GM12878 (cell line): ENCODE measurements around the gene PTBP3. TPM values are rescaled to one million over a fixed set of nuclear protein-coding genes. Genes with fewer than 3 reads are reported as not detected.

Experiments used
- CTCF ChIP-seq, 3 experiments: IDR thresholded peaks in 2 of 3; conservative IDR thresholded peaks in 1 of 3; 2 replicates each; pipeline ENCODE4 v1.5.1; 2011; ENCODE audit warnings: low read depth in 3 of 3, low read length in 3 of 3, mild to moderate bottlenecking in 3 of 3, control low read depth in 2 of 3, moderate library complexity in 2 of 3, inconsistent platforms in 1 of 3, mixed read lengths in 1 of 3; ENCODE audit not compliant: control insufficient read depth in 2 of 3, insufficient read depth in 1 of 3; ENCODE audit errors: extremely low read depth in 1 of 3
- EZH2 ChIP-seq: IDR thresholded peaks from 2 replicates; pipeline ENCODE4 v1.6.1; 2012; ENCODE audit warnings: low read depth, mild to moderate bottlenecking, control low read depth, inconsistent platforms, low read length, borderline replicate concordance; ENCODE audit not compliant: control insufficient read depth
- NBN ChIP-seq: fragments of 450-650 bp; IDR thresholded peaks from 2 replicates; pipeline ENCODE4 v1.6.1; 2016
- NFIC ChIP-seq: IDR thresholded peaks from 2 replicates; pipeline ENCODE4 v1.6.1; 2012; ENCODE audit warnings: low read depth, mild to moderate bottlenecking, inconsistent platforms, low read length, moderate library complexity
- RAD21 ChIP-seq: IDR thresholded peaks from 2 replicates; pipeline ENCODE4 v1.6.1; 2011; ENCODE audit warnings: mild to moderate bottlenecking, low read depth, low read length, moderate library complexity; ENCODE audit not compliant: insufficient read depth
- polyA plus RNA-seq, 11 experiments: library from polyadenylated mRNA; depleted of rRNA in 4 of 11; unstranded in 6 of 11; stranded (reverse) in 5 of 11; fragments of >200 nt; fragmentation: Nextera tagmentation in 4 of 11; fragmentation: Illumina TruSeq in 1 of 11; extraction: Ambion mirVana in 4 of 11; extraction: Trizol in 1 of 11; gene quantifications; 1 replicate in 1 of 11; 2 replicates in 10 of 11; pipeline versions ENCODE4 v1.2.1 to v1.2.3, GENCODE V29; 2011 to 2016; ENCODE audit warnings: inconsistent platforms in 2 of 11, missing spikeins in 2 of 11, low read depth in 1 of 11
- total RNA-seq, 4 experiments: library from RNA; depleted of rRNA in 3 of 4; stranded (reverse); fragments of >200 nt in 3 of 4; fragmentation: Illumina TruSeq in 1 of 4; extraction: Trizol in 1 of 4; gene quantifications; 2 replicates each; pipeline versions ENCODE4 v1.2.1 to v1.2.3, GENCODE V29; 2013 to 2021
- TF ChIP-seq, protein P1 (sequence below): fragments of 450-650 bp; IDR thresholded peaks from 2 replicates; pipeline ENCODE4 v1.6.1; 2017; ENCODE audit warnings: antibody characterized with exemption, mild to moderate bottlenecking, moderate library complexity
- TF ChIP-seq, protein P2 (sequence below): IDR thresholded peaks from 2 replicates; pipeline ENCODE4 v1.6.1; 2012; ENCODE audit warnings: low read depth, low read length, improper control_type of control experiment

Gene PTBP3
- total and polyA plus RNA-seq, 10 of the 15 experiments (the other 5 are each of a cell fraction or from before 2014, with no cell fraction given) = 12.5 to 104 (median 52.7) TPM

- TF ChIP-seq, protein P1, sequence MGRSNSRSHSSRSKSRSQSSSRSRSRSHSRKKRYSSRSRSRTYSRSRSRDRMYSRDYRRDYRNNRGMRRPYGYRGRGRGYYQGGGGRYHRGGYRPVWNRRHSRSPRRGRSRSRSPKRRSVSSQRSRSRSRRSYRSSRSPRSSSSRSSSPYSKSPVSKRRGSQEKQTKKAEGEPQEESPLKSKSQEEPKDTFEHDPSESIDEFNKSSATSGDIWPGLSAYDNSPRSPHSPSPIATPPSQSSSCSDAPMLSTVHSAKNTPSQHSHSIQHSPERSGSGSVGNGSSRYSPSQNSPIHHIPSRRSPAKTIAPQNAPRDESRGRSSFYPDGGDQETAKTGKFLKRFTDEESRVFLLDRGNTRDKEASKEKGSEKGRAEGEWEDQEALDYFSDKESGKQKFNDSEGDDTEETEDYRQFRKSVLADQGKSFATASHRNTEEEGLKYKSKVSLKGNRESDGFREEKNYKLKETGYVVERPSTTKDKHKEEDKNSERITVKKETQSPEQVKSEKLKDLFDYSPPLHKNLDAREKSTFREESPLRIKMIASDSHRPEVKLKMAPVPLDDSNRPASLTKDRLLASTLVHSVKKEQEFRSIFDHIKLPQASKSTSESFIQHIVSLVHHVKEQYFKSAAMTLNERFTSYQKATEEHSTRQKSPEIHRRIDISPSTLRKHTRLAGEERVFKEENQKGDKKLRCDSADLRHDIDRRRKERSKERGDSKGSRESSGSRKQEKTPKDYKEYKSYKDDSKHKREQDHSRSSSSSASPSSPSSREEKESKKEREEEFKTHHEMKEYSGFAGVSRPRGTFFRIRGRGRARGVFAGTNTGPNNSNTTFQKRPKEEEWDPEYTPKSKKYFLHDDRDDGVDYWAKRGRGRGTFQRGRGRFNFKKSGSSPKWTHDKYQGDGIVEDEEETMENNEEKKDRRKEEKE = no peak
- TF ChIP-seq RAD21 (no peak), NFIC (no peak), CTCF (IDR thresholded peaks at IDR 0.05 in 2 of 3, conservative IDR thresholded peaks at IDR 0.05 in 1 of 3; ENCODE audit: control insufficient read depth in 2 of 3, extremely low read depth in 1 of 3, insufficient read depth in 1 of 3, low read depth in 3 of 3, low read length in 3 of 3) (no peak), EZH2 (no peak), NBN (no peak)
- TF ChIP-seq, protein P2, sequence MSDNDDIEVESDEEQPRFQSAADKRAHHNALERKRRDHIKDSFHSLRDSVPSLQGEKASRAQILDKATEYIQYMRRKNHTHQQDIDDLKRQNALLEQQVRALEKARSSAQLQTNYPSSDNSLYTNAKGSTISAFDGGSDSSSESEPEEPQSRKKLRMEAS = no peak
Observed at GRCh38 chr9:112337547-112337946, 4.1 kb upstream of the PTBP3 start (continued).
